Measurements from ENCODE around the gene FBXO17. TPM values are rescaled to one million over a fixed set of nuclear protein-coding genes. Genes with fewer than 3 reads are reported as not detected.
A peak's percentile ranks its signal among the peaks of the same experiment; 100 is the strongest.
"Not testable (repeated sequence)": the region's sequence is repeated elsewhere in the genome, so short reads cannot be mapped to it uniquely, and the experiment has no call there.

FBXO17 gene
- total RNA-seq, 1 donor from 2014 or later: 2.3 TPM

- peak; percentile 89 for DNase-seq (ENCODE audit: missing footprints)
- intact Hi-C loops (cut with DNase I): no loop called here
- ATAC-seq: peak; percentile 94
These were observed 25.8 kb downstream of the FBXO17 start for GRCh38 chr19:38949580-38950367.

- ATAC-seq (no peak), DNase-seq (ENCODE audit: missing footprints) (peak; percentile 51)
- intact Hi-C loops (cut with DNase I): no loop called here
These were observed 29.1 kb downstream of the FBXO17 start for GRCh38 chr19:38946229-38947010.

GRCh38 chr19:38945562-38946228 lies 29.8 kb downstream of the FBXO17 start:
- no peak for ATAC-seq
- intact Hi-C loops (cut with DNase I): no loop called here

GRCh38 chr19:38944981-38945506 lies 30.5 kb downstream of the FBXO17 start:
- ATAC-seq (no peak), DNase-seq (ENCODE audit: missing footprints) (no peak)
- intact Hi-C loops (cut with DNase I): no loop called here

More at GRCh38 chr19:38945562-38946228, 29.8 kb downstream of the FBXO17 start:
- no peak for DNase-seq (ENCODE audit: missing footprints)

- no peak for DNase-seq (ENCODE audit: missing footprints)
- no peak for ATAC-seq
- intact Hi-C loops (cut with DNase I): no loop called here
These were observed 32.9 kb downstream of the FBXO17 start for GRCh38 chr19:38942471-38943181.

- intact Hi-C loops (cut with DNase I): no loop called here
- ATAC-seq: no peak
- no peak for DNase-seq (ENCODE audit: missing footprints)
These were observed 33.6 kb downstream of the FBXO17 start for GRCh38 chr19:38941979-38942378.

- DNase-seq (ENCODE audit: missing footprints); ATAC-seq; intact Hi-C loops (cut with DNase I): not testable (repeated sequence)
These were observed 34.1 kb downstream of the FBXO17 start for GRCh38 chr19:38941466-38941865.

GRCh38 chr19:38939957-38940356 lies 35.6 kb downstream of the FBXO17 start:
- intact Hi-C loops (cut with DNase I): no loop called here
- DNase-seq (ENCODE audit: missing footprints) (no peak), ATAC-seq (no peak)

GRCh38 chr19:38933544-38933943 lies 42.0 kb downstream of the FBXO17 start:
- DNase-seq (ENCODE audit: missing footprints) (no peak), ATAC-seq (no peak)
- intact Hi-C loops (cut with DNase I): loop anchor here (5.0 kb wide), 1 partner anchor 301 kb away; no protein-coding TSS in a partner anchor

GRCh38 chr19:38932425-38933179 lies 42.9 kb downstream of the FBXO17 start:
- intact Hi-C loops (cut with DNase I): loop anchor here (5.0 kb wide), 1 partner anchor 300 kb away; no protein-coding TSS in a partner anchor
- peak; percentile 62 for DNase-seq (ENCODE audit: missing footprints)
- no peak for ATAC-seq

GRCh38 chr19:38931521-38931793 lies 44.1 kb downstream of the FBXO17 start:
- intact Hi-C loops (cut with DNase I): loop anchor here (2.0 to 5.0 kb wide), 3 partner anchors 33 to 529 kb away; partner anchors contain the start of genes FAM98C, NFKBIB and SIRT2
- ATAC-seq: no peak
- no peak for DNase-seq (ENCODE audit: missing footprints)

GRCh38 chr19:38930776-38931520 lies 44.6 kb downstream of the FBXO17 start, which contains the start of gene MRPS12:
Gene MRPS12, plus strand, starts transcription at chr19:38930944. Its CDS starts 351 bp downstream, at chr19:38931295.
- ATAC-seq: peak; percentile 96
- intact Hi-C loops (cut with DNase I): loop anchor here (1.0 to 5.0 kb wide), 4 partner anchors 32 to 528 kb away; partner anchors contain the start of genes FAM98C, NFKBIB and SIRT2
- peak; percentile 99 for DNase-seq (ENCODE audit: missing footprints)

GRCh38 chr19:38929929-38930775 lies 45.4 kb downstream of the FBXO17 start, which contains the start of gene SARS2:
Gene SARS2, minus strand, starts transcription at chr19:38930763. Its CDS starts 27 bp downstream, at chr19:38930736.
- intact Hi-C loops (cut with DNase I): loop anchor here (1.0 to 5.0 kb wide), 4 partner anchors 31 to 527 kb away; partner anchors contain the start of genes FAM98C, NFKBIB and SIRT2
- ATAC-seq (peak; percentile 90), DNase-seq (ENCODE audit: missing footprints) (peak; percentile 96)

GRCh38 chr19:38928391-38929001 lies 47.0 kb downstream of the FBXO17 start:
- ATAC-seq: no peak
- intact Hi-C loops (cut with DNase I): no loop called here
- DNase-seq (ENCODE audit: missing footprints): no peak

- ATAC-seq: no peak
- DNase-seq (ENCODE audit: missing footprints): no peak
- intact Hi-C loops (cut with DNase I): no loop called here
These were observed 51.2 kb downstream of the FBXO17 start for GRCh38 chr19:38924388-38924787.

Measured in Right ventricle myocardium inferior (tissue), 1 donor.